Measurements from ENCODE around the gene PTPRM.

PTPRM gene

DNA sequence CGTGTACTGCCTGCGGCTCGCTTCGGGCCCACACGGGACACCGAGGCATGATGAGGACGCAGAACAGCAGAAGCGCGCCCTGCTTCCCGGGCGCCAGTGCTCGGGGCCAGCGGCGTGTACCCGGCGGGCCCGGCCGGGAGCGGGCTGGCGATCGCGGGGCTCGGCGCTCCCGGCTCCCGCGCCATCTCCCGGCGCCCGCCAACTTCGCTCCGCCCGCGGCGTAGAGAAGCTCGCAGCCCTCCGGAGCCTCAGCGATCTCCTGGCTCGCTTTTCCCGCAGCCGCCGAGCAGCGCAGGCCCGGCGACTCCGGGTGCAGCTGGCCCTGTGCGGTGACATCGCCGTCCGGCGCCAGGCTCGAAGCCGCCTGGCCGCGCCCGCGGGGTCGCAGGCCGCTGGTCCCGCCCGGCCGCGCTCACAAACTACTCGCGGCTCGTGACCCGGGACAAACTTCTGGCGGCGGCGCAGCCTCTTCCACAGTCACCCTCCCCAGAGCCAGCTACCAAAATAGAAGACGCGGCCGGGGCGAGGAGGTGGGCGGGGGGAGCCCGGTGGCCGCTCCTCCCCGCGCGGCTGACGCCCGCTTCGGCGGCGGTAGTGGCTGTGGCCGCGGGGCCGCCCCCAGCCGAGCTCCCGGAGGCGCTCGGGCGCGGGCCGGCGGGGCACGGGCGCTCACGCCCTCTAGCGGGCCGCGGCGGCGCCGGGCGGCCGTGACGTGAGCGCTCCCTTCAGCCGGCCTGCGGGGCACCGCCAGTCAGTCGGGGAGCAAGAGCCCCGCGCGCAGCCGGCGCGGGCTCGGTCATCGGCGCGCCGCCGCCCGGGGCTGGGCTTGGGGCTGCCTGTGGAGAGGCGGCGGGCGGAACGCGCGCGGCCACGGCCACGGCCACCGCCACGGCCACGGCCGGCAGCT is at the start of gene PTPRM:
PTPRM (plus strand) TSS at position 750 of the 907 bp plus-strand sequence. CDS start 503 bp downstream, outside the sequence.
- peak; percentile 83 for DNase-seq (ENCODE audit: low read depth)
- TF ChIP-seq CTCF (conservative IDR thresholded peaks at IDR 0.05; ENCODE audit: low read depth, low read length) = peak; percentile 27
- H3K4me3 ChIP-seq (ENCODE audit: low read depth, low read length) = peak within 1 kb of the TSS; percentile 85

GRCh38 chr18:7517852-7518251 is 49.3 kb upstream of the PTPRM start:
- H3K4me3 ChIP-seq (ENCODE audit: low read depth, low read length) = no peak overlapping the region
- TF ChIP-seq CTCF (conservative IDR thresholded peaks at IDR 0.05; ENCODE audit: low read depth, low read length) = no peak
- DNase-seq (ENCODE audit: low read depth) = no peak

GRCh38 chr18:7520200-7520785 is 46.8 kb upstream of the PTPRM start:
- DNase-seq (ENCODE audit: low read depth) = no peak
- H3K4me3 ChIP-seq (ENCODE audit: low read depth, low read length) = no peak overlapping the region
- no peak for TF ChIP-seq CTCF (conservative IDR thresholded peaks at IDR 0.05; ENCODE audit: low read depth, low read length)

DNA sequence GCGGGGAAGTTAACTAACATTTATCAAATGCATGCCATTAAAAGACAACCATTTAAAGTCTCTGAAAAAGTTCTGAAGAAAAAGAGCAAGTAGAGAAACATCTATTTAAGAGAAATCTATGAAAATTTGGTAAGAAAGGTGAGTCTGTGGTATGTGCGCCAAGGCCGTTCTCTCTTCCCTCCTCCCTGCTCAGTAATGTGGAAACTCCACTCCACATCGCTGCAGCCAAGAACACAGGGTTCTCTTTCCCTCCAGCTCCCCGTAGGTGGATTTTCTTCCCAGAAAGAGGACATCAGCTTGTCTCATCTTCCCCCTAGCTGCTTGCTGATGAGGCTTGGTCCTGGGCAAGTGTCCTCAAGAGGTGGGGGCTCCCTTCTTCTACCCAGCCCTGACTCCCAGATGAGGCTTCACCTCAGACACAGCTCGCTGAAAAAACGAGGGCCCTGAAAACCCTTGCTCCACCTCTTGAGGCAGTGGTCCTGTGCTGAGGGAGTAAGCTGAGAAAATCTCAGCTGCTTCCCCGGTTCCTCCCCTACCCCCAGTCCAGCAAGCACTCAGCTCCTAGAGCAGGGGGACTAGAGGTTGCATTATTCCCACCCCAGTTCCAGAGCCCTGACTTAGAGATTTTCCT is 45.8 kb upstream of the PTPRM start:
- no peak for DNase-seq (ENCODE audit: low read depth)
- H3K4me3 ChIP-seq (ENCODE audit: low read depth, low read length) = no peak overlapping the region
- no peak for TF ChIP-seq CTCF (conservative IDR thresholded peaks at IDR 0.05; ENCODE audit: low read depth, low read length)

- H3K4me3 ChIP-seq (ENCODE audit: low read depth, low read length) = no peak overlapping the region
- no peak for TF ChIP-seq CTCF (conservative IDR thresholded peaks at IDR 0.05; ENCODE audit: low read depth, low read length)
- DNase-seq (ENCODE audit: low read depth) = no peak
These were observed 43.3 kb upstream of the PTPRM start for GRCh38 chr18:7523772-7524171.

DNA sequence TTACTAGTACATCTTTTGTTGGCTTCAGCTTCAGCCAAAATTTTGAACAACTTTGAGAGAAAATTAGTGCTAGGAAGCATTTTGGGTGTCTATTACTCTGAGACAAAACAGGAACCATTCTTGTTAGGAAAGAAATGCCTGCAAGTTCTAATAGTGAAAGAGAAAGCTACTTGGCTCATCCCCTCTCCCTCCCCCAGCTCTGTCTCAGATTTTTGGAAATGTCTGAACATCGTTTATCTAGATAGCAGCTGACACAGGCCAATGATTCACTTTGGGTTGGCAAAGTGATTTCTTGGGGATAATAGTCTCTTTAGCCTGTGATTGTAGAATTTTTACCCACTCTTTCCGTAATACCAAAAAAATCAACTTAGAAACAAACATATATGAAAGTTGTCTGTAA is 42.3 kb upstream of the PTPRM start:
- H3K4me3 ChIP-seq (ENCODE audit: low read depth, low read length) = no peak overlapping the region
- no peak for TF ChIP-seq CTCF (conservative IDR thresholded peaks at IDR 0.05; ENCODE audit: low read depth, low read length)
- peak; percentile 47 for DNase-seq (ENCODE audit: low read depth)

Measured in choroid plexus epithelial cell (primary cell).